ENCODE data around the gene VAV2. TPM values are rescaled to one million over a fixed set of nuclear protein-coding genes. Genes with fewer than 3 reads are reported as not detected.

VAV2 gene
- total and polyA plus RNA-seq, 9 of the 15 experiments (the other 6 are each of a cell fraction or from before 2014, with no cell fraction given) = 0.01 to 2.7 (median 1.0) TPM; not detected in 1

DNA sequence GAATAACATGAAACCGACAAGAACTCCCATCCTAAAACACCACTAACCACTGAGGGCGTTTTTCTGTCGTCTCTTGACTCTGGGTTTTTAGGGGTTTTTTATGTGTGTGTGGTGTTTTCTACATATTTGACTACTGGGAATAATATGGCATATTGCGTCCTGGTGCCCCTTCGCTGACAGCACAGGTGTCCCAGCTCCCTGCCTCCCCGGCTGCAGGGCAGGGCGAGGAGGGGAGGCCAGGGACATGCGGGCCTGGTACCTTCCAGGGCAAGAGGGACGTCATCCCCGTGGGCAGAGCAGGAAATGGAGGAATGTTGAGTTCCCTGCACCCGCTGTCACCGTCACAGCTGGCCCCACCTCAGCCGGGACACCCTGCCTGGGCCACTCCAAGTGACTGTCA, 34.8 kb downstream of the VAV2 start (continued):
- no peak for TF ChIP-seq ZNF644 (tag; IDR thresholded peaks at IDR 0.05; ENCODE audit: low read depth)
- TF ChIP-seq HOXB6 (CRISPR knock-in tag; IDR thresholded peaks at IDR 0.05; ENCODE audit: borderline replicate concordance) = no peak
- TF ChIP-seq ZBTB2 (IDR thresholded peaks at IDR 0.05) = no peak
- TF ChIP-seq PTRF (tag; IDR thresholded peaks at IDR 0.05) = no peak
- TF ChIP-seq, protein P1, sequence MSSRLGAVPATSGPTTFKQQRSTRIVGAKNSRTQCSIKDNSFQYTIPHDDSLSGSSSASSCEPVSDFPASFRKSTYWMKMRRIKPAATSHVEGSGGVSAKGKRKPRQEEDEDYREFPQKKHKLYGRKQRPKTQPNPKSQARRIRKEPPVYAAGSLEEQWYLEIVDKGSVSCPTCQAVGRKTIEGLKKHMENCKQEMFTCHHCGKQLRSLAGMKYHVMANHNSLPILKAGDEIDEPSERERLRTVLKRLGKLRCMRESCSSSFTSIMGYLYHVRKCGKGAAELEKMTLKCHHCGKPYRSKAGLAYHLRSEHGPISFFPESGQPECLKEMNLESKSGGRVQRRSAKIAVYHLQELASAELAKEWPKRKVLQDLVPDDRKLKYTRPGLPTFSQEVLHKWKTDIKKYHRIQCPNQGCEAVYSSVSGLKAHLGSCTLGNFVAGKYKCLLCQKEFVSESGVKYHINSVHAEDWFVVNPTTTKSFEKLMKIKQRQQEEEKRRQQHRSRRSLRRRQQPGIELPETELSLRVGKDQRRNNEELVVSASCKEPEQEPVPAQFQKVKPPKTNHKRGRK (tag; IDR thresholded peaks at IDR 0.05) = no peak
- no peak for TF ChIP-seq XRCC3 (IDR thresholded peaks at IDR 0.05)

- peaks cover 17% of the 10 kb centered on the region for H4K20me1 ChIP-seq (replicated peaks; ENCODE audit: control insufficient read depth, insufficient read depth, low read length)
- no peaks in the 10 kb centered on the region for H3K36me3 ChIP-seq (ENCODE audit: control insufficient read depth, insufficient read depth, low read length)
- no peak overlapping the region for H3K27ac ChIP-seq (ENCODE audit: extremely low read depth, low read depth, low read length)
- H3K9me3 ChIP-seq (replicated peaks; ENCODE audit: control insufficient read depth, insufficient read depth, low read depth, low read length) = no peaks in the 10 kb centered on the region
- ChIA-PET CTCF (ENCODE audit: low intra/inter-chr PET ratio) (no interaction called here), POLR2A (interaction anchor here (0.7 kb wide), 1 partner anchor 9 kb away, joined by 3 read pairs; no protein-coding TSS in a partner anchor)
- intact Hi-C loops (cut with micrococcal nuclease) = no loop called here
- ATAC-seq = no peak
- H3K79me2 ChIP-seq (ENCODE audit: control insufficient read depth, insufficient read depth, low read length) = no peaks in the 10 kb centered on the region
- WGBS (ENCODE audit: insufficient coverage, low coverage, missing lambda C conversion rate) = 1% methylated on average over 12 of the region's 14 CpGs
- H2AFZ ChIP-seq (ENCODE audit: low read depth, low read length) = no peak overlapping the region
- no peak overlapping the region for H3K4me3 ChIP-seq
- H3K27me3 ChIP-seq (ENCODE audit: control insufficient read depth in 2 of 2, insufficient read depth in 2 of 2, low read length in 2 of 2) = peaks cover 9 to 56% of the 10 kb centered on the region in 2 experiments; a peak in 4 of 5 replicates
- H3K9me1 ChIP-seq (ENCODE audit: control insufficient read depth, insufficient read depth, low read length) = peaks cover 4% of the 10 kb centered on the region
- no peak for DNase-seq (ENCODE audit: extremely low read depth in 1 of 4, low spot score in 3 of 4)
- in situ Hi-C loops (cut with MboI) = no loop called here
- no peak overlapping the region for H3K4me2 ChIP-seq (ENCODE audit: insufficient read depth, low read length)
- BruUV-seq (replicated peaks) = no TSS peak
- no peak for FAIRE-seq
- peaks cover 0 to 11% of the 10 kb centered on the region in 2 experiments; a peak in 2 of 5 replicates for H3K4me1 ChIP-seq (replicated peaks in 1 of 2; ENCODE audit: control insufficient read depth in 2 of 2, insufficient read depth in 2 of 2, low read length in 2 of 2)
- no peak overlapping the region for H3K9ac ChIP-seq (ENCODE audit: insufficient read depth in 1 of 2, low read depth in 2 of 2, low read length in 2 of 2)
- TF ChIP-seq ETV1 (tag; conservative IDR thresholded peaks at IDR 0.05; ENCODE audit: low read depth) (no peak), KAT2B (IDR thresholded peaks at IDR 0.05; ENCODE audit: low read depth, low read length) (no peak), GTF2F1 (IDR thresholded peaks at IDR 0.05; ENCODE audit: low read depth, low read length) (no peak), E2F6 (IDR thresholded peaks at IDR 0.05; ENCODE audit: borderline replicate concordance in 1 of 2, extremely low read depth in 1 of 2, insufficient read depth in 1 of 2, insufficient read length in 1 of 2, low read depth in 1 of 2, low read length in 1 of 2, poor library complexity in 1 of 2, severe bottlenecking in 1 of 2) (no peak), MEIS2 (IDR thresholded peaks at IDR 0.05; ENCODE audit: partially characterized antibody) (no peak), ZKSCAN8 (CRISPR knock-in tag; IDR thresholded peaks at IDR 0.05) (no peak)
Observed at GRCh38 chr9:133956520-133957076, 35.5 kb downstream of the VAV2 start.

Measured in K562 (cell line).